Loucy (cell line): ENCODE measurements around the gene ELAVL1.

Source experiments
- H2AFZ ChIP-seq: fragments of 200-600 bp; sonication (generic); 2 replicates; pipeline ENCODE4 v1.6.0; 2016; ENCODE audit warnings: antibody characterized with exemption, mild to moderate bottlenecking, low read length, moderate library complexity
- H3F3A ChIP-seq: fragments of 200-600 bp; 2 replicates; pipeline ENCODE4 v1.6.0; 2016; ENCODE audit warnings: antibody characterized with exemption, low read depth, mild to moderate bottlenecking
- H3K27me3 ChIP-seq: fragments of 200-600 bp; sonication (generic); 2 replicates; pipeline ENCODE4 v1.6.1; 2014; ENCODE audit warnings: low read length, mild to moderate bottlenecking; ENCODE audit not compliant: insufficient read depth, poor library complexity, severe bottlenecking
- H3K36me3 ChIP-seq: fragments of 200-600 bp; sonication (generic); 2 replicates; pipeline ENCODE4 v1.6.1; 2016; ENCODE audit warnings: low read length; ENCODE audit not compliant: insufficient read depth
- H3K4me1 ChIP-seq: fragments of 200-600 bp; sonication (generic); 2 replicates; pipeline ENCODE4 v1.5.1; 2014; ENCODE audit warnings: low read length, mild to moderate bottlenecking; ENCODE audit not compliant: insufficient read depth, poor library complexity, severe bottlenecking
- H3K4me2 ChIP-seq: fragments of 200-600 bp; sonication (generic); 2 replicates; pipeline ENCODE4 v1.6.0; 2014; ENCODE audit warnings: antibody characterized with exemption, low read length, low read depth, mild to moderate bottlenecking; ENCODE audit not compliant: poor library complexity, severe bottlenecking
- H3K4me3 ChIP-seq: fragments of 200-600 bp; sonication (generic); 2 replicates; pipeline ENCODE4 v1.5.1; 2014; ENCODE audit warnings: low read length, mild to moderate bottlenecking, mixed read lengths; ENCODE audit not compliant: poor library complexity, severe bottlenecking
- H3K79me2 ChIP-seq: fragments of 200-600 bp; sonication (generic); 2 replicates; pipeline ENCODE4 v1.6.1; 2014; ENCODE audit warnings: low read length; ENCODE audit not compliant: insufficient read depth
- H3K9ac ChIP-seq: fragments of 200-600 bp; sonication (generic); 2 replicates; pipeline ENCODE4 v1.6.0; 2014; ENCODE audit warnings: mild to moderate bottlenecking, low read depth, low read length, moderate library complexity; ENCODE audit not compliant: poor library complexity, severe bottlenecking
- H3K9me2 ChIP-seq: fragments of 200-600 bp; sonication (generic); replicated peaks from 2 replicates; pipeline ENCODE4 v1.6.1; 2016; ENCODE audit warnings: low read depth, low read length, mixed read lengths
- H3K9me3 ChIP-seq: fragments of 200-600 bp; sonication (generic); 2 replicates; pipeline ENCODE4 v1.6.1; 2014; ENCODE audit warnings: mild to moderate bottlenecking, antibody characterized with exemption, low read length, low read depth; ENCODE audit not compliant: insufficient read depth
- H4K20me1 ChIP-seq: fragments of 200-600 bp; sonication (generic); 2 replicates; pipeline ENCODE4 v1.6.0; 2014; ENCODE audit warnings: antibody characterized with exemption, low read length, mild to moderate bottlenecking; ENCODE audit not compliant: insufficient read depth, poor library complexity, severe bottlenecking
- CTCF ChIP-seq: fragments of 200-600 bp; sonication (generic); conservative IDR thresholded peaks from 2 replicates; pipeline ENCODE4 v1.5.1; 2014; ENCODE audit warnings: mild to moderate bottlenecking, antibody characterized with exemption, low read length
- EZH2phosphoT487 ChIP-seq: fragments of 200-600 bp; IDR thresholded peaks from 2 replicates; pipeline ENCODE4 v1.6.1; 2018; ENCODE audit warnings: antibody characterized with exemption, mild to moderate bottlenecking, moderate library complexity, borderline replicate concordance

Gene ELAVL1

GRCh38 chr19:8022275-8022674 is 16.8 kb upstream of the ELAVL1 start:
- Histone ChIP-seq H3K4me3 (no peak overlapping the region), H3K27me3 (no peaks in the 10 kb centered on the region), H3K36me3 (no peaks in the 10 kb centered on the region), H3K9me3 (no peaks in the 10 kb centered on the region), H3K4me1 (peaks cover 6% of the 10 kb centered on the region), H3K79me2 (no peaks in the 10 kb centered on the region), H2AFZ (no peak overlapping the region), H3F3A (no peaks in the 10 kb centered on the region), H4K20me1 (no peaks in the 10 kb centered on the region), H3K9me2 (no peaks in the 10 kb centered on the region), H3K4me2 (no peak overlapping the region), H3K9ac (no peak overlapping the region)
- TF ChIP-seq CTCF (no peak), EZH2phosphoT487 (no peak)

- Histone ChIP-seq H3F3A (no peaks in the 10 kb centered on the region), H3K9ac (no peak overlapping the region), H3K79me2 (no peaks in the 10 kb centered on the region), H3K36me3 (no peaks in the 10 kb centered on the region), H2AFZ (no peak overlapping the region), H3K9me2 (no peaks in the 10 kb centered on the region), H3K4me1 (peaks cover 6% of the 10 kb centered on the region), H3K9me3 (no peaks in the 10 kb centered on the region), H3K27me3 (no peaks in the 10 kb centered on the region), H4K20me1 (no peaks in the 10 kb centered on the region), H3K4me2 (peak overlapping the region; percentile 19), H3K4me3 (no peak overlapping the region)
- TF ChIP-seq EZH2phosphoT487: no peak
- TF ChIP-seq CTCF: no peak
Observed at GRCh38 chr19:8021374-8021773, 15.9 kb upstream of the ELAVL1 start.

- H3K4me1 ChIP-seq: peaks cover 6% of the 10 kb centered on the region
- peak overlapping the region; percentile 19 for H3K4me2 ChIP-seq
- no peak overlapping the region for H3K9ac ChIP-seq
- H3K9me2 ChIP-seq: no peaks in the 10 kb centered on the region
- no peaks in the 10 kb centered on the region for H3K36me3 ChIP-seq
- no peak overlapping the region for H3K4me3 ChIP-seq
- H4K20me1 ChIP-seq: no peaks in the 10 kb centered on the region
- no peaks in the 10 kb centered on the region for H3K79me2 ChIP-seq
- TF ChIP-seq CTCF (no peak), EZH2phosphoT487 (no peak)
- H3F3A ChIP-seq: no peaks in the 10 kb centered on the region
- no peak overlapping the region for H2AFZ ChIP-seq
- no peaks in the 10 kb centered on the region for H3K9me3 ChIP-seq
- no peaks in the 10 kb centered on the region for H3K27me3 ChIP-seq
Observed at GRCh38 chr19:8020681-8021080, 15.2 kb upstream of the ELAVL1 start.
